Stimulated activated CD4-positive, alpha-beta T cell treated with anti-CD3 and anti-CD28 coated beads, Interleukin-15, amount 100 ng/mL, for 24 hours (primary cell): ENCODE results near the gene CR1L.
A peak's percentile ranks its signal among the peaks of the same experiment; 100 is the strongest.
"Not testable (repeated sequence)": the region's sequence is repeated elsewhere in the genome, so short reads cannot be mapped to it uniquely, and the experiment has no call there.

ENCODE experiments used
- DNase-seq: peaks from one replicate; pipeline ENCODE4 v3.0.0-alpha.2; 2020

CR1L gene

GRCh38 chr1:207646944-207647579, 2.1 kb downstream of the CR1L start:
- no peak for DNase-seq

GRCh38 chr1:207647671-207648333, 2.9 kb downstream of the CR1L start:
- no peak for DNase-seq

- no peak for DNase-seq
Observed at GRCh38 chr1:207648334-207649209, 3.6 kb downstream of the CR1L start.

GRCh38 chr1:207649210-207649753, 4.3 kb downstream of the CR1L start:
- no peak for DNase-seq

GRCh38 chr1:207649865-207650580, 5.1 kb downstream of the CR1L start:
- DNase-seq, result no peak

- no peak for DNase-seq
Observed at GRCh38 chr1:207651583-207651982, 6.7 kb downstream of the CR1L start.

GRCh38 chr1:207654320-207654719, 9.4 kb downstream of the CR1L start:
- no peak for DNase-seq

GRCh38 chr1:207658408-207658807, 13.5 kb downstream of the CR1L start:
- DNase-seq, result no peak

GRCh38 chr1:207658904-207659485, 14.1 kb downstream of the CR1L start:
- DNase-seq, result no peak

- no peak for DNase-seq
Observed at GRCh38 chr1:207659545-207660153, 14.7 kb downstream of the CR1L start.

- not testable (repeated sequence) for DNase-seq
Observed at GRCh38 chr1:207661420-207661819, 16.5 kb downstream of the CR1L start.

- no peak for DNase-seq
Observed at GRCh38 chr1:207666342-207666741, 21.4 kb downstream of the CR1L start.

GRCh38 chr1:207669528-207670009, 24.6 kb downstream of the CR1L start:
- DNase-seq, result peak; percentile 5

- no peak for DNase-seq
Observed at GRCh38 chr1:207670192-207670591, 25.3 kb downstream of the CR1L start.

GRCh38 chr1:207670997-207671396, 26.1 kb downstream of the CR1L start:
- no peak for DNase-seq

GRCh38 chr1:207672522-207673130, 27.7 kb downstream of the CR1L start:
- peak; percentile 29 for DNase-seq

GRCh38 chr1:207673399-207673798, 28.5 kb downstream of the CR1L start:
- no peak for DNase-seq

- DNase-seq, result no peak
Observed at GRCh38 chr1:207676153-207676552, 31.2 kb downstream of the CR1L start.

GRCh38 chr1:207680590-207681388, 35.9 kb downstream of the CR1L start:
- DNase-seq, result not testable (repeated sequence)

- DNase-seq, result not testable (repeated sequence)
Observed at GRCh38 chr1:207682872-207683434, 38.0 kb downstream of the CR1L start.
